DLD1 (cell line): ENCODE results near the gene NUP107.

Experiments used
- in situ Hi-C: cut with HindIII; loops from 2 replicates; pipeline ENCODE4 v1.10.0; 2017; ENCODE audit warnings: low sequenced_read_pairs

The NUP107 gene

GRCh38 chr12:68739891-68740290 is 53.1 kb downstream of the NUP107 start:
- in situ Hi-C loops, result no loop called here

GRCh38 chr12:68743356-68743755 is 56.6 kb downstream of the NUP107 start:
- in situ Hi-C loops, result no loop called here

DNA sequence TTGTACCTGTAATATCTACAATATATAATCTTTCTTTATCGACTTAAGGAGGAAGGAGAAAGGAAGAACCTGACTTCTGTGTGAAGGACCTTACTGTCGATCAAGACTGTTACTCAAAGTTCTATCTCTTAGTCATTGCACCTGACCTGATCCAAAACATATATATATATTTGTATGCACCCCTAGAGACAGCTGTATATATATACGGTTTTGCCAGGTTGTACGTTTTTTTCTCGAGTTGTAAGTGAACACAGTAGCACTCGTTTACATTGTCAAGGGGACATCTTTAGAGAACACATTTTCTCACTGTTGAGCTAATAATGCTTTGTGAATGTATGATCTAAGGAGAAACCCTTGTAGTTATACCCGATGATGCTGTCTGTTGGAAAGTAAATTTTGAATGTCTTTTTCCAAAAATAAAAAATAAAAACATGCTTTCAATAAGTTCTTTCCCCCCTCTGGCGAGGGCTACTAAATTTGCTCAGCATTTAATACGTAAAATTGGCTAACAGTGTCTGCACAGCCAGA is 58.7 kb downstream of the NUP107 start:
- in situ Hi-C loops, result no loop called here

DNA sequence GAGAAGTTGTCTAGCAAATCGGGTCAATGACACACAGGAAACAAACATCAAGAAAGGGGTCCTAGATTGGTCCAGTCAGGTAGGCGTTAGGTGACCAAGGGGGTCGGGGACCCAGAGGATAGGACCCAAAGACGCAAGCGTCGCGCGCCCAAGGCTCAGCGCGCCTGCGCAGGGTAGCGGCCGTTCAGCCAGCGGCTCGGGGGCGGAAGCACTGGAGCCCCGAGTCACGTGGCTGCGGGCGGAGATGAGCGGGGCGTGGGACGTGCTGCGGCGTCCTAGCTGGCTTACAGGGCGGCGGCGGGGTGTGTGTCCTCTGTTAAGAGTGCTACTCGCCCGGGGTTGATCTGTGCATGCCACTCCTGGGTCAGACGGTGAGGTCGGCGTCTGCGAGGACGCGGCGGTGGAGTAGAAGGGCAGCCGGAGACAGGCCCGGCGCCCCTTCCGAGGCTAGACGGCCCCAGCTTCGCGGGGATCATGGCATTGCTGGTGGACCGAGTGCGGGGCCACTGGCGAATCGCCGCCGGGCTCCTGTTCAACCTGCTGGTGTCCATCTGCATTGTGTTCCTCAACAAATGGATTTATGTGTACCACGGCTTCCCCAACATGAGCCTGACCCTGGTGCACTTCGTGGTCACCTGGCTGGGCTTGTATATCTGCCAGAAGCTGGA is 59.3 kb downstream of the NUP107 start, which contains the start of gene SLC35E3:
Gene SLC35E3 (plus strand): TSS at position 273 of the 668 bp plus-strand sequence. CDS start 202 bp downstream, at position 475.
- in situ Hi-C loops, result no loop called here

GRCh38 chr12:68746572-68747180 is 59.9 kb downstream of the NUP107 start:
- in situ Hi-C loops, result no loop called here

DNA sequence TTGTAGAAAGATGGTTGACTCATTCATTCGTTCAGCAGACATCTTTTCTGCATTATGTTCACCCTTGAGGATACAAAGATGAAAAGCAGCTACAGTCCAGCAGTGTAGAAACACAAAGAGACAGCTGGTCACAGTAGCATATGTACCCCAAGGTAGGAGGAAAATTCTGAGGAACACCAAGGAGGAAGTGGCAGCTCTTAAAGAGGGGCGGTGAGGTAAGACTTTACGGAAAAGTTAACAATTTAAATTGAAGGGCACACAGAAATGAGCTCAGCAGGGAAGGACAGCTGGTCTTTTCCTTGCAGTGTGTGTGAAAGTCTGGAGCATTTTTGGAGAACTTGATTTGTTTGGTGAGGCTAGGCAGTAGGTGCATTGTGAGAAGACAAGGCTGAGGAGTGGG is 62.7 kb downstream of the NUP107 start:
- in situ Hi-C loops, result no loop called here

- in situ Hi-C loops, result no loop called here
Measured at GRCh38 chr12:68749861-68750260, 63.1 kb downstream of the NUP107 start.

GRCh38 chr12:68750506-68750905 is 63.7 kb downstream of the NUP107 start:
- in situ Hi-C loops, result no loop called here

GRCh38 chr12:68755536-68756243 is 68.9 kb downstream of the NUP107 start:
- in situ Hi-C loops, result no loop called here

DNA sequence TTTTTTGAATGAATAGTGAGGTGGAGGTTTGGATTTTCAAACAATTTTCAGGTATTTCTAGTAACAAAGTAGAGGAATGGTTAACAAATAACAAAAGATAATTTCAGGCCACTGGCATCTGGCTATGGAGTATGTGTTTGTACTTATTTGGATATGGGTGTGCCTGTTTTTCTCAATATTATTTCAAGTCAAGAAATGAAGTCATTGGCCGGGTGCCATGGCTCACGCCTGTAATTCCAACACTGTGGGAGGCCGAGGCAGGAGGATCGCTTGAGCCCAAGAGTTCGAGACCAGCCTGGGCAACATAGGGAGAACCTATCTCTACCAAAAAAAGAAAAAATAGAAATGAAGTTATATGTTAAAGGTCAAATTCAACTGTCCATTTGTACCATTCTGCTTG is 73.1 kb downstream of the NUP107 start:
- in situ Hi-C loops, result no loop called here

GRCh38 chr12:68760806-68761441 is 74.1 kb downstream of the NUP107 start:
- in situ Hi-C loops, result no loop called here

- in situ Hi-C loops, result no loop called here
Measured at GRCh38 chr12:68761442-68761812, 74.6 kb downstream of the NUP107 start.

GRCh38 chr12:68761901-68762630 is 75.3 kb downstream of the NUP107 start:
- in situ Hi-C loops, result no loop called here

- in situ Hi-C loops, result no loop called here
Measured at GRCh38 chr12:68762691-68763090, 75.9 kb downstream of the NUP107 start.

DNA sequence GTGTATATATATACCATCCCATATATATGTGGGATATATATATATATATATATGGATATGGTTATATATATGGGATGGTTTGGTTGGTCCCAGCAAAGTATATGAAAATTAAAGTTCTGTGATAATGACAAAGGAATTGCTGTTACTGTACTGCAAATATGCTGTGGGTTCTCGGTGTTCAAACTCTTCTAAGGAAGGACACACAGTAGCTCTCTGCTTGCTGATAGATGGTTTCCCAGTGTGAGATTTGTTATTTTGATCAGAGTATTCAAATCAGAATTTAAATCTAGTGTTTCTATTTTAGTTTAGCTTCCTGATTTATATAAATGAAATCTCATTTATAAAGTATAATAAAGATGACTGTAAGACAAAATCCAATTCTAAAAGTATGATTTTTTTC is 78.9 kb downstream of the NUP107 start:
- in situ Hi-C loops, result no loop called here

DNA sequence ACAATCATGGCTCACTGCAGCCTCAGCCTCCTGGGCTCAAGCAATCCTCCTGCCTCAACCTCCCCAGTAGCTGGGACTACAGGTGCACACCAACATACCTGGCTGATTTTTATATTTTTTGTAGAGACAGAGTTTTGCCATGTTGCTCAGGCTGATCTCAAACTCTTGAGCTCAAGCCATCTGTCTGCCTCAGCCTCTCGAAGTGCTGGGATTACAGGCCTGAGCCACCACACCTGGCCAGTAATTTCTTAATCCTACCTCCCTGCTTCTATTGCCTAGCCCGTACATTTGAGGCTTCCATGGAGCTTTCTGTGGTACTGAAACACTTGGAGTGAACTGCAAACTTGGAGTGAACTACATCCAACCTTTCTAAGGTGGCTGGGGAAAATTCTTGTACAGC is 79.9 kb downstream of the NUP107 start:
- in situ Hi-C loops, result no loop called here

DNA sequence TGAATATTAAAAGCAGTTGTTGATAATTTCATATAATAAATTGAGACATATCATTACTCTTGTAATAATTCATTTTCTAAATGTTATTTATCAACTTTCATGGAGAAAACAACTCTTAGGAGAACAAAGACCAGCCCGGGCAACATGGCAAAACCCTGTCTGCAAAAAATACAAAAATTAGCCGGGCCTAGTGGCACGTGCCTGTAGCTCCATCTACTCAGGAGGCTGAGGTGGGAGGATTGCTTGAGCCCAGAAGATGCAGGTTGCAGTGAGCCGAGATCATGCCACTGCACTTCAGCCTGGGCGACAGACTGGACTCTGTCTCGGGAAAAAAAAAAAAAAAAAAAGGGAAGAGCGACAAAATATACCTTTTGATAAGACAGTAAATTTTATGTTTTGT is 80.4 kb downstream of the NUP107 start:
- in situ Hi-C loops, result no loop called here

DNA sequence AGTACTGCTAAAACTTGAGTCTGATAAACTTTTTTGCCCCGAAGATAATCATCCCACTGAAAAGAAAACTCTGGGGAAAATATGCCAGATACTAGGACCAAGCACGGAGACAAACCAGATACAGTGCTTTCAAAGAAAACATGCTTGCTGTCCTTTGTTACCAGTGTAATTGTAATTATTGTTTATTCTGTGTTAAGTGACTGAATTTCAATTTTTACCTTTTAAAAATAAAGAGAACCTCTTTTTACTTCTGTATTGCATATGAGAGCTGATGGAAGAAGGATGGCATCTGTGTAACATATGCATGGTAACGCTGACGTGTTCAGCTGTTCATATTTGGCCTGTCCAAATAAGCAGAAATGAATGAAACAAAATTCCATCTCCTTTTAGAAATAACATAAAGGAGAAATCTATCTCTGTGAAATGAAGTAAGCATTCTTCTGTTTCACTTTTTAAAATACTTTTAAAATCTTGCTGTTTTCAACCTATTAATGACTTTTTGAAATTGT is 81.7 kb downstream of the NUP107 start:
- in situ Hi-C loops, result no loop called here

DNA sequence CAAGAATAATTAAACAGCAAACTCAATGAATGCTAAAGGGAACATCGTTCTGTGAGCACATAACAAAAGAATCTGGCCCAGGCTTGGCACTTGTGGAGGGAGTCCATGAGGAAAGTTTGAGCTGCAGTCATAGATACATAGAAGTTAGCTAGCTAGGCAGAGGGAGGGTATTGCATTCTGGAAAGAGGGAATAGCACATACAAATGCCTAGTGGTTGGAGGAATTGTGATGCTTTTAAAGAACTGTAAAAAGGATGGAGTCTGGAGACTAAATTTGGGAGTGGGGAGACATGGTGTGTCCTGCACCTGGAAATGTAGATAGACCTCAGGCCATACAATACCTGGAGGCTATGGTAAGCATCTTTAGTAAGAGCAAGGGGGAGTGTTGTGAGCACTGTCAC is 83.2 kb downstream of the NUP107 start:
- in situ Hi-C loops, result no loop called here

DNA sequence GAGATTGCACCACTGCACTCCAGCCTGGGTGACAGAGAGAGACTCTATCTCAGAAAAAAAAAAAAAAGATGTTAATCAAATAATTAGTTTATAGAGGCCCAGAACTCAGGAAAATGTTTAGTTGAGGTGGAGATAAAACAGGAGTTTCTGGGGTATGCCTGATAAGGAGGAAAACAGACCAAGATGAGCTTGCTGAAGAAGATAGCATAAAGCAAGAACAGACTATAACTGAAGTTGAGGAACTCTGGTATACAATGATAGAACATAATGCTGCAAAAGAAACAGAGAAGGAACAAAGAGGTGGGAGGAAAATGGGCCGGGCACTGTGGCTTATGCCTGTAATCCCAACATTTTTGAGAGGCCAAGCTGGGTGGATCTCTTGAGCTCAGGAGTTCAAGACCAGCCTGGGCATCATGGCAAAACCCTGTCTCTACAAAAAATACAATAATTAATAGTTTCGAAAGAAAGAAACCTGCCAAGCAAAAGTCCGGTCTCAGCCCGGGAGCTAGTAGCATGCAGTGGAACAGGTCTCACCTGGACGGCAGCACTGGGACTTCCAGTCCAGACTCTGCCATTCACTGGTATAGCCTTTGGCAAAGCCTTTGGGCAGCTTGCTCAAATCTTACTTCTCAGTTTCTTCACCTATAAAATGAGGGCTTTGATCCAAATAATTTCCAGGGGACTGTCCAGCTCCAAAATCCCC is 84.6 kb downstream of the NUP107 start:
- in situ Hi-C loops, result no loop called here
